SH-SY5Y (cell line): ENCODE measurements around the gene CHRNG.

Source experiments
- GATA2 ChIP-seq: IDR thresholded peaks from 2 replicates; pipeline ENCODE4 v1.6.1; 2011; ENCODE audit warnings: mild to moderate bottlenecking, low read depth, low read length
- GATA3 ChIP-seq: IDR thresholded peaks from 2 replicates; pipeline ENCODE4 v1.6.1; 2011; ENCODE audit warnings: low read depth, mild to moderate bottlenecking, low read length, moderate library complexity

DNA sequence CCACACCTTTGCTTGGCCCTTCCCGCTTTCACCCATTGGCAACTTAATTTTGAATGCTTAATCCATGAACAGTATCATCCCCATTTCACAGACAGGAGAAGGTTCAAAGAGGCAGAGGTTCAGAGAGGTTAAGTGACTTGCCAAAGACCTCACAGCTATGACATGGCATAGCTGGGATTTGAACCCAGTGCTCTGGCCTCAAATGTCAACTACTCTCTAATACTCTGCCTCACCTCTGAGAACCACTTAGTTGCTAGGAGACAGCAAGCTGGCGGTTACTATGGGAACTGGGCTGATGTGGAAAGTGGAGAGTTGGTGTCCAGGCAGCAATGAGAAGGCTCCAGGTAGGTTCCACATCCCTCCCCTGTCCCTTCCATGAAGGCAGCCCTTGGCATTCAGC, 35.1 kb upstream of the CHRNG start:
- TF ChIP-seq GATA3: no peak
- no peak for TF ChIP-seq GATA2
